Measurements from ENCODE around the gene RNF222.

DNA sequence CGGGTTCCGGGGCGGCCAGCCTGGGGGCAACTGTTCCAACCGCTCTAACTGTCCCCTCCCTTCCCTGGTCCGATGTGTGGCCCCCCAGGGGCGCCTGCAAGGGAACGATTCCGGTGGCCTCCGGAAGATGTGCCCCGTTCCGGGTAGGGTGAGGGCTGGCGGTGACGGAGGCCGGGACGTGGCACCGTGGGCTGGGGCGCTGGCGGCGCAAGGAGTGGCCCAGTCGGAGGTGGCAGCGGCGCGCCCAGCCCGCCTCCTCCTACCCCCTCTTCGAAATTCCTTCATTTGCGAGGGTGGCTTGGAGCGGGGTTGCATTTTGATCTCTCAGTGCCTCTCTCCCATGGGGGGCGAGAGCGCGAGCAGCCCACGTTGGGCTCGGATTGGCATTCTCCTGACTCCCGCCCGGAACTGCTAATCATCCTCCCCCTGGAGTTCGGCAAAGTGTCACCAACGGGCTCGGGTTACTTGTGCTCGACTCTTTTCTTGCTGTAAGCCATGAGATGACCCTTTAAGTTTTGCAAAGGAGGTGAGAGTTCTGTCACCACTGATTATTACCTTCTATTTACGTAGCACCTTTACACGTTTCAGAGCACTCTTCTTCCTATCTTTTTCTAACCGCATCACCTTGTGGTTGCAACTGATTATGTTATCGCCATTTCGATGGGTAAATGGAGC lies 38.7 kb upstream of the RNF222 start:
- TF ChIP-seq, protein P1, sequence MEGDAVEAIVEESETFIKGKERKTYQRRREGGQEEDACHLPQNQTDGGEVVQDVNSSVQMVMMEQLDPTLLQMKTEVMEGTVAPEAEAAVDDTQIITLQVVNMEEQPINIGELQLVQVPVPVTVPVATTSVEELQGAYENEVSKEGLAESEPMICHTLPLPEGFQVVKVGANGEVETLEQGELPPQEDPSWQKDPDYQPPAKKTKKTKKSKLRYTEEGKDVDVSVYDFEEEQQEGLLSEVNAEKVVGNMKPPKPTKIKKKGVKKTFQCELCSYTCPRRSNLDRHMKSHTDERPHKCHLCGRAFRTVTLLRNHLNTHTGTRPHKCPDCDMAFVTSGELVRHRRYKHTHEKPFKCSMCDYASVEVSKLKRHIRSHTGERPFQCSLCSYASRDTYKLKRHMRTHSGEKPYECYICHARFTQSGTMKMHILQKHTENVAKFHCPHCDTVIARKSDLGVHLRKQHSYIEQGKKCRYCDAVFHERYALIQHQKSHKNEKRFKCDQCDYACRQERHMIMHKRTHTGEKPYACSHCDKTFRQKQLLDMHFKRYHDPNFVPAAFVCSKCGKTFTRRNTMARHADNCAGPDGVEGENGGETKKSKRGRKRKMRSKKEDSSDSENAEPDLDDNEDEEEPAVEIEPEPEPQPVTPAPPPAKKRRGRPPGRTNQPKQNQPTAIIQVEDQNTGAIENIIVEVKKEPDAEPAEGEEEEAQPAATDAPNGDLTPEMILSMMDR (conservative IDR thresholded peaks at IDR 0.05) = no peak
- TF ChIP-seq EZH2 (IDR thresholded peaks at IDR 0.05; ENCODE audit: low read depth) = no peak
